ENCODE data around the gene BAIAP2. TPM values are rescaled to one million over a fixed set of nuclear protein-coding genes. Genes with fewer than 3 reads are reported as not detected.
"Not testable (repeated sequence)": the region's sequence is repeated elsewhere in the genome, so short reads cannot be mapped to it uniquely, and the experiment has no call there.

Gene BAIAP2
- total RNA-seq, 1 experiment from 2014 or later: 13.1 TPM

DNA sequence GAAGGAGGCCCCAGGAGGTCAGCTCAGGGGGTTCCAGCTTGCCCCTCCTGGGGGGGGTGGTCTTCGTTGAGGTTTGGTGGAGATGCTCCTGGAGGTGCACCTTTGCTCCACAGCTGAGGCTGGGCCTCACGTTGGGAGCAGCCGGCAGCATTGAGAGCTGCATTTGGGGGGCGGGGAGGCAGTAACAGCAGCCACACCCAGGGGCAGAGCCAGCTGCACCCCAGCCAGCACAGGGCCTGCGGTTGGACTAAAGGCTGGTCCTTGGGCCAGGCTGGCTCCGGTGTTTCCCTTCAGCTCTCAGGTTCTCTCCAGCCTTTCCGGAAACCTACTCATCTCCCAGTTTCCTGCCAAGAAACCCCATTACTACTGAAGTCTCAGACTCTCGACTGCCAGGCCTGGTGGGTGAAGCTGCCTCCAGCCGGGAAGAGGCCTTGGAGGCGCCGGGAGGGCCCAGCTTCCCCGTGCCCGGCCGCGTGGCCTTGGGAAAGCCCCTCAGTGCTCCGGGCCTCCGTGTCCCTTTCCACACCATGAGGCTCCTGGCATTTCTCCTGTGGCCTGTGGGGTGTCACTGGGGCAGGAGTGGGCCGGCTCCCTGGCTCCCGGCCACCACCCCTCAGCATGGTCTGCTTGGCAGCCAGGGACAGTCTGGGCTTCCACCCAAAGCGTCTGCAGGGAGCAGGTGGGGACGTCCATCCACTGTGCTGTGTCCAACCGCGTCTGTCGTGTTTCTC is 14.0 kb upstream of the BAIAP2 start:
- no peak for DNase-seq (ENCODE audit: extremely low read depth, low read depth)

DNA sequence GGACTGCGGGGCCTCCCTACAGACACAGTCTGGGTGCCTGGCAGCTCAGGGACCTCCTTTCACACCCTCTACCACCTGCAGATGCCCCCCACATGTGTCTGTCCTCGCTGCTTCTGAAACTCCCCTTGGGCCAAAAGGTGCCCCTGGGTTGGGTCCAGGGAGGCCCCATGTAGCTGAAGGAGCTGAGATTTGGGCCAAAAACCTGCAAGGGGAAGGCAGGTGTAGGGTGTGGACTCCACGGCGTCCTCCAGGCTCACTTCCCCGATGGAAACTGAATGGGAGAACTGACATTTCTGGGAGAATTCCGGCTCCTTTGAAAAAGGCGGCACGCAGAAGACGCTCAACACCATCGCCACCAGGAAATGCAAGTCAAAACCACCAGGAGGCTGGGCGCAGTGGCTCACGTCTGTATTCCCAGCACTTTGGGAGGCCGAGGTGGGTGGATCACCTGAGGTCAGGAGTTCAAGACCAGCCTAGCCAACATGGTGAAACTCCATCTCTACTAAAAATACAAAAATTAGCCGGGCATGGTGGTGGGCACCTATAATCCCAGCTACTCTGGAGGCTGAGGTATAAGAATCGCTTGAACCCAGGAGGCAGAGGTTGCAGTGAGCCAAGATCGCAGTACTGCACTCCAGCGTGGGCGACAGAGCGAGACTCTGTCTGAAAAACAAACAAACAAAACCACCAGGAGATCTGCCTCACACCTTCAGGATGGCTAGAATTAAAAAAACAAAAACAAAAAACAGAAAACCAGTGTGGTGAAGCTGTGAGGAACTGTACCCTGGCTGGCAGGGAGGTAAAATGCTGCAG is 13.2 kb upstream of the BAIAP2 start:
- no peak for DNase-seq (ENCODE audit: extremely low read depth, low read depth)

DNA sequence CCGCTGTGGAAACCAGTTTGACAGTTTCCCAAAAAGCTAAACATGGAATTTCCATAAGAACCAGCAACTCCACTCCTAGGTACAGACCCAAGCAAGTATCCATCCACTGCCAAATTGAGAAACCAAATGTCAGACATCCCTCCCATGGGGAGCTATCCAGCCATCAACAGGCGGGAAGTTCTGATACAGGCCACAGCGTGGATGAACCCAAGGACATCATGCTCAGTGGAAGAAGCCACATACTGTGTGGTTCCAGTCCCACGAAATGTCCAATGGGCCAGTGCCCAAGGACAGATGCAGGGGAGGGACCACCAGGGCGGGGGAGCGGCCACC is 12.6 kb upstream of the BAIAP2 start:
- DNase-seq (ENCODE audit: extremely low read depth, low read depth): no peak

DNA sequence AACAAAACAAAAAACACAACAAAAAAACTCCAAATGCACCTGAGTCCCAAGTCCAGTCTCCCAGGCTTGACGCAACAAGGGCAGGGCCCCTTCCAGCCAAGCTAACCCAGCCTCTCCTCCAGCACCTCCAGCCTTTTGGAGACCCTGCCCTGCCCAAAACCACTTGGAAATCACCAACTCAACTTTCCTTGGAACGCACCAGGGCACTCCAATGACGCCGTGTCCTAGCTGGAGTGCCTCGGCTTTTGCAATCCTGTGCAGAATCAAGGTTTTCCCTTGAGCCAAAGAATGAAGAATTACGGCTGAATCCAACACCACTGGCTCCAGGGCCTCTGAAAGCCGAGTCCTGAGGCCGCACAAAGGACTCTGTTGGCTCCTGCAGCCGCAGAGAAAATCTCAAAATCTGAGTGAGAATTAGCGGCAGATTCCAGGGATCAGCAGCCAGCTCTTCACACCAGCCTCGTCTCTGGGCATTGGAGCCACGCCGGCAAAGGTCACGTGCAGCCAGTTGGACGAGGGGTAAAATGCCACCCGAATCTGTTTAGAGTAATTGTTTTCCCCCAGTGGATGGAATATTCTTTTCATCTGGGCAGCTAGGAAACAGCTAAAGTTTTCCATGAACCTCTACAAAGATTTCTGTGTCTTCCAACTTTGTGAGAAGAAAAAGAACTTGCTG is 9.7 kb upstream of the BAIAP2 start:
- no peak for DNase-seq (ENCODE audit: extremely low read depth, low read depth)

- no peak for DNase-seq (ENCODE audit: extremely low read depth, low read depth)
Observed at GRCh38 chr17:81025741-81026129, 9.2 kb upstream of the BAIAP2 start.

DNA sequence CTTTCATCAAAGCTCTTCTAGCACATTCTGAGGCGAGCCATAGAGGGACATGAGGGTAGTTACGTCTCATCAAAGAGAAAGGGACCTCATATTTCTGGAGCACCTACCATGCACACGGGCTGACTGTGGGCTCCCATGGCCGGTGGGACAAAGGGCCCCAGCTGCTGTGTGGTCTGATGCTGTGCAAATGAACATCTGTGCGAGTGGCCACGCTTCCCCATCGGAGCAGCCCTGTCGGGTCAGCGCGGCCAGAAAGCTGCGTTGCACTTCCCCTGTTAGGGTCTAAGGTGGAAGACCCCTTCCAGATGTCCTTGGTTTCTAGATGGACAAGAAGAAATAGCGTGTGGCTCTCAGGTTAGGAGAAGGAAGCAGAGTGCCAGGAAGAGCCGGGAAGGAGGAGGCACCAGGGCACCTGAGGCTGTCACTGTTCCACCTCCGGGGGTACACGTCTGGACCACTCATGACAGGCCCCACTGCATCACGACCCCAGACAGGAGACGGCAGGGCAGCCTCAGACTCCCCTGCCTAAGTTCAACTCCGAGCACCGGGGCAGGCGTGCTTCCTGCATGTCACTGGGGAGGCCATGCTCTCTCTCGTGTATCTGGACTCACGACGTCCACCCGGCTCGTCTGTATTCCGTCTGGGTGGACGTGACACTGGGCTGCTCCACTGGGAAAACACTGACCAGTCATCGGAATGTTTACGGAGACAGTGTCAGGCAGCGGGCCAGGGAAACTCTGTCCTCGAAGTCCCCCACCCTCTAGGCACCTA is 8.5 kb upstream of the BAIAP2 start:
- no peak for DNase-seq (ENCODE audit: extremely low read depth, low read depth)

DNA sequence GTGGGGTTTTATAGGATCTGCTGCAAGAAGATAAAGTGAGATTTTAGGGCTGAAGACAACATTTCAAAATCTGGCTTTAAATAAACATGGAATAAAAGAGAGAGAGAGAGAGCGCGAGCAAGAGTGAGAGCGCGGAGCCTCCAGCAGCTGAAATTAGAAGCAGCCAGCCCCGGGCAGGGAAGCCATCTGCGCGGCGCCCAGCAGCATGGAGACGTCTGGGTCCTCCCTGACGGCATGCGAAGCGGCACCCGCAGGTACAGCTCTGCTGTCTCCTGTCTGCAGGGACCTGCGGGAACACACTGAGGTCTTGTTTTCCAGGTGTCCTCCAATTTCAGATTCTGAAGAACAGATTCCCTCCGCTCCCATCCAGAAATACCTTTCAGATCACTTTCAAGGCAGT is 7.9 kb upstream of the BAIAP2 start:
- DNase-seq (ENCODE audit: extremely low read depth, low read depth): no peak

GRCh38 chr17:81027591-81028505 is 7.1 kb upstream of the BAIAP2 start:
- DNase-seq (ENCODE audit: extremely low read depth, low read depth): no peak

DNA sequence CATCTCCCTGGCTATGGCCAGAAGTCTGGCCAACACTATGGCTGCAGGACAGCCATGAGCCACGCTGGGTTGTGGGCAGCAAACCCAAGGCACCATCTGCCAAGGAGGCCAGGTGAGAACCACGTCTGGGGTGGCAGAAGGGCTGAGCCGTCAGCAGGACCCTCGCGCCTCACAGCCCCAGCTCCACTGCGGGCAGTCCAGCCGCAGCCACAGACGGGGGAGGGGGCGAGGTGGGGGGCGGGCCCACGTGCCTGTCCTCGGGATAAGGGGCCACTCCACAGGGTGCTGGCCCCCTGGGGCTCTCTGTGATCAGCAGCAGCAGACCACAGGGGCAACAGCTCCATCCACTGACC is 6.5 kb upstream of the BAIAP2 start:
- DNase-seq (ENCODE audit: extremely low read depth, low read depth): no peak

- DNase-seq (ENCODE audit: extremely low read depth, low read depth): no peak
Observed at GRCh38 chr17:81029859-81030258, 5.1 kb upstream of the BAIAP2 start.

GRCh38 chr17:81030312-81030711 is 4.6 kb upstream of the BAIAP2 start:
- not testable (repeated sequence) for DNase-seq (ENCODE audit: extremely low read depth, low read depth)

- DNase-seq (ENCODE audit: extremely low read depth, low read depth): no peak
Observed at GRCh38 chr17:81030741-81031565, 4.0 kb upstream of the BAIAP2 start.

DNA sequence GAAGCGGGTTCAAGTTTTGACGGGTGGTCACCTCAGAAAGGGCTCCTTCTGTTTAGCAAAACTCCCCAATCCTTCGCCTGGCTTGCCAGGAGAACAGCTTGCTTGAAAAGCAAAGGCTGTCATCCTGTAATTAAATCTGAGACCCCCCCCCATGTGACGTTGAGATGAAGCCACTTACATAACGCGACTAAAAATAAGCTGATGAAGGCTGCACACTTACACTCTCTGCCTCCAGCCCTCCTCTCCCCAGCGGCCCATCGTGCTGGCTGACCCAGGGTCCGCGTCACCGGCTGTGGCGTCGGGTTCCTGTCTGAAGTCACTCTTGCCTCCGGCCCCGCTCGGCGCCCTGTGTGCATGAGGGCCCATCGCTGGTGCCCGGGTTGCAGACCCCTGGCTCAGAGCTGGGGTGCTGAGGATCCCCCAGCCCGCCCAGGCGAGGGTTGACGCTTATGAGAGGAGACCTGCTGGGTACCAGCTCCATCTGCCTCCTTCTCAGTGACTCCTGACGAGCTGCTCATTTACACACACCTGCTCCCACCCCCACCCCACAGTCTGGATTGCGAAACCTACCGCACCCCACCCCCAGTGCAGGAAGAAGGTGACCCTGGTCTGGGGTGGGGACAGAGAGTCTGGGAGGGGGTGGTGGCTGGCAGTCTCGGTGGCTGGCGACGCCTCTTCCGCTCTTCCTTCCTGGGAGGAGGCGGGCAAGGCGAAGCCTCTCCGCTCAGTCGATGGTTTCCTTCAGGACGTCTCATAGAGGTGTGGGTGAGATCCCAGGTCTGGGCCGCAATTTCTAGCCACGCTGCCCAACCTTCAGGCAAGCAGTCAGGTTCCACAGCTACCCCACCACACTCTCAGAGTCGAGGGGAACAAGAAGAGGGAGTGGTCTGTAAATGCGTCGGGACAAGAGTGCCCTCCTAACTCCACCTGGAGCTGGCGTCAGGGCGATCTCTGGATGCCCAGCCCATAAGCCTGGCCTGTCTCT is 3.1 kb upstream of the BAIAP2 start:
- DNase-seq (ENCODE audit: extremely low read depth, low read depth): no peak

DNA sequence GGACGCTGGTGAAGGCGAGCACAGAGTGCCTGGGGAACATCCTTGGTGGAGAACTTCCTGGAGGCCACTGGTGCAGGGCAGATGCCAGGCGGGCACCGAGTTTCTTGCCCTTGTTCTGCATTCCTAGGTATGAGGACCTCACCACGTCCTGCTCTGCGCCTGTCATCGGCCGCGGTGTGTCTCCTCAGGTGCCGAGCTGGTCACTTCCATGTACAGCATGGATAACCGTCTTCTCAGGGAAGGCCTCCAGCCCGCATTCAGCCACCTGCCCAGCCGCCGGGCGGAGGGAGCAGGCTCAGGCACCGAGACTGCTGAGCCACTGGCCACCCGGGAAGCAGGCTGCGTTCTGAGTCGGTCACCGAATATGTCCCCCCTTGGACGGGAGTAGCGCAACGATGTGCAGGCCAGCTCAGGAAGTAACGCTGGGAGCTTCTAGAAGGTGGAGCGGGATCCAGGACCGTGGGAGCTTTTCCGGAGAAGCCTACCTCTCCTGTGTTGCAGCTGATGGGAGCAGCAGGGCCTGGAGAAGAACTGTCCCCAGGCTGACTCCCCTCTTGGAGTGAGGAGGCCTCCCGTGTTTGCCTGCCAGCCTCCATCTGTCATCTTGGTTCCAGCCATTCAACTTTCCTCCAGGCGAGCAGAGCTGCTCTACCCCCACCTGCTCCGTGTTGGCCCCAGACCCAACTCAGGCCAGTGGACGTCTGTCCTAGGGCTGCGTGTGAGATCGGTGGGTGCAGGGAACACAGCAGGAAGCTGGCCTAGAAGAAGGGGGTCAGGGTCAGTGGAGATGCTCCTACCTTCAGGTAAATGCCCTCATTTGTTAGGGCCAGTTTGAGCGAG is 2.1 kb upstream of the BAIAP2 start:
- DNase-seq (ENCODE audit: extremely low read depth, low read depth): no peak

DNA sequence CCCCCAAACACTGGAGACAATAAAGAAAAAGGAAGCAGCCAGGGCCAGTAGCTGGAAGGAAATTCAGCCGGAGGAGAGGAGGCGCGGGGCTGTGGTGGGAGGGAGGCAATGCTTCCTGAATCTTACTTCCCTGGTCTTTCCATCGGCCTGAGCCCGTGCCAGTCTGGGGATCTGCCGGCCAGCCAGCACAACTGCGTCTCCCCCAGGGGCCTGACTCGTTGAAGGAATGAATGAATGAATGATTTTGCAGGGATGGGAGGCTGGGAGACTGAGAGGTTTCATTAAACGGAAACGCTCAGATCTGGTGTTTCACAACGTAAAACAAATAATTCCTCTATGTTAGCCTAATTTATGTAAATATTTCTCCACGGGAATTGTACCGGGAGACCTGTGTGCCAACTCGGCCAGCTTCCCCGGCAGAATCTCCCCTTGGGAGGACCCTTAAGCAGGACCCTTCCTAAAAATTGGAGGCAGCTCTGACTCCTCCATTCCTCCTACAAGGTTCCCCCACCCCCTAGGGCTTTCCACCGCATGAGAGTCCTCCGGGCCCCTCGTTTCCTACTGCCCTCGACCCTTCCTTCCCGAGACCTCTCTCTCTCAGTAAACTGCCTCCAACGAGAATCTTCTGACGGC is 1.3 kb upstream of the BAIAP2 start:
- no peak for DNase-seq (ENCODE audit: extremely low read depth, low read depth)

DNA sequence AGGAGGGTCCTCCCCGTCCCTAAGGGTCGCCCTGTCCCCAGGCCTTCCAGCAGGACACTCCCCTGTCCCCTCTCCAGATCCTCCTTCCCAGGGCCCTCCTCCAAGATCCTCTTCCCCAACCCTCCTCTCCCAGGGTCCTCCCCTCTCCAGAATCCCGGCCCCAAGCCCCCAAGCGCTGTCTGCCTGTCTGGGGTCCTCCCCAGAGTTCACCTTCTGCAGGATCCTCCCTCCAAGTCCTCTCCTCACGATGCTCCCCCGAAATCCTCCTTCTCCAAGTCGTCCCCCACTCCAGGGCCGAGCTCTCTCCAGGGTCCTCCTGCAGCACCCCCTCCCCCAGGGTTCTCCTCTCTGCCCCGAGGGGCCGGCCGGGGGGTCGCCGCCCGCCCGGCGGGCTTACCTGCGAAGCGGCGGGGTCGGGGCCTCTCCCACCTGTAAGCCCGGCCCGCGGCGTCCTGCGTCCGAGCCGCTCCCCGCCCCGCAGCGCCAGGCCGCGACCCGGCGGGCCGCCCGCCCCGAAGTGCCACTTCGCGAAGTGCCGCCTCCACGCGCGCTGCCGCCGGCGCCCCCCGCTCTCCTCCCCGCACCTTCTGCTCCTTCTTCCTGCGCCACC is 678 bp upstream of the BAIAP2 start:
- no peak for DNase-seq (ENCODE audit: extremely low read depth, low read depth)
